ENCODE measurements around the gene KLF7. TPM values are rescaled to one million over a fixed set of nuclear protein-coding genes. Genes with fewer than 3 reads are reported as not detected.

Gene KLF7
- total RNA-seq, 1 experiment from 2014 or later, result 17.1 TPM

GRCh38 chr2:207048416-207048815 is 117.3 kb downstream of the KLF7 start:
- ChIA-PET CTCF (no interaction called here), POLR2A (no interaction called here)
- no peak for DNase-seq (ENCODE audit: low read depth, low spot score)
- H3K36me3 ChIP-seq (ENCODE audit: control insufficient read depth, insufficient read depth, low read length), result no peaks in the 10 kb centered on the region
- H3K4me3 ChIP-seq (ENCODE audit: low read depth in 2 of 2, low read length in 2 of 2), result no peak overlapping the region
- ATAC-seq, result no peak
- no peaks in the 10 kb centered on the region for H3K27me3 ChIP-seq (ENCODE audit: control insufficient read depth, insufficient read depth, low read length)
- intact Hi-C loops (cut with micrococcal nuclease; ENCODE audit: unreplicated experiment), result no loop called here
- no peaks in the 10 kb centered on the region for H3K4me1 ChIP-seq (ENCODE audit: control insufficient read depth, insufficient read depth, low read length)
- no peaks in the 10 kb centered on the region for H3K9me3 ChIP-seq (ENCODE audit: control insufficient read depth, insufficient read depth, low read depth, low read length)
- in situ Hi-C loops (cut with HindIII; ENCODE audit: low pct_unique_long_range_greater_than_20kb, low sequenced_read_pairs), result no loop called here
- H3K27ac ChIP-seq (ENCODE audit: low read length), result no peak overlapping the region
- BruUV-seq (replicated peaks), result no TSS peak
- TF ChIP-seq POLR2AphosphoS5 (IDR thresholded peaks at IDR 0.05; ENCODE audit: low read depth, low read length), result no peak
- no peak for TF ChIP-seq CTCF (IDR thresholded peaks at IDR 0.05)
- TF ChIP-seq SIN3A (IDR thresholded peaks at IDR 0.05; ENCODE audit: borderline replicate concordance, insufficient read depth, low read depth, low read length), result no peak
- TF ChIP-seq, protein P1, sequence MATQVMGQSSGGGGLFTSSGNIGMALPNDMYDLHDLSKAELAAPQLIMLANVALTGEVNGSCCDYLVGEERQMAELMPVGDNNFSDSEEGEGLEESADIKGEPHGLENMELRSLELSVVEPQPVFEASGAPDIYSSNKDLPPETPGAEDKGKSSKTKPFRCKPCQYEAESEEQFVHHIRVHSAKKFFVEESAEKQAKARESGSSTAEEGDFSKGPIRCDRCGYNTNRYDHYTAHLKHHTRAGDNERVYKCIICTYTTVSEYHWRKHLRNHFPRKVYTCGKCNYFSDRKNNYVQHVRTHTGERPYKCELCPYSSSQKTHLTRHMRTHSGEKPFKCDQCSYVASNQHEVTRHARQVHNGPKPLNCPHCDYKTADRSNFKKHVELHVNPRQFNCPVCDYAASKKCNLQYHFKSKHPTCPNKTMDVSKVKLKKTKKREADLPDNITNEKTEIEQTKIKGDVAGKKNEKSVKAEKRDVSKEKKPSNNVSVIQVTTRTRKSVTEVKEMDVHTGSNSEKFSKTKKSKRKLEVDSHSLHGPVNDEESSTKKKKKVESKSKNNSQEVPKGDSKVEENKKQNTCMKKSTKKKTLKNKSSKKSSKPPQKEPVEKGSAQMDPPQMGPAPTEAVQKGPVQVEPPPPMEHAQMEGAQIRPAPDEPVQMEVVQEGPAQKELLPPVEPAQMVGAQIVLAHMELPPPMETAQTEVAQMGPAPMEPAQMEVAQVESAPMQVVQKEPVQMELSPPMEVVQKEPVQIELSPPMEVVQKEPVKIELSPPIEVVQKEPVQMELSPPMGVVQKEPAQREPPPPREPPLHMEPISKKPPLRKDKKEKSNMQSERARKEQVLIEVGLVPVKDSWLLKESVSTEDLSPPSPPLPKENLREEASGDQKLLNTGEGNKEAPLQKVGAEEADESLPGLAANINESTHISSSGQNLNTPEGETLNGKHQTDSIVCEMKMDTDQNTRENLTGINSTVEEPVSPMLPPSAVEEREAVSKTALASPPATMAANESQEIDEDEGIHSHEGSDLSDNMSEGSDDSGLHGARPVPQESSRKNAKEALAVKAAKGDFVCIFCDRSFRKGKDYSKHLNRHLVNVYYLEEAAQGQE (IDR thresholded peaks at IDR 0.05; ENCODE audit: insufficient read depth in 1 of 2, low read depth in 2 of 2, low read length in 1 of 2), result no peak
- TF ChIP-seq TCF7L2 (IDR thresholded peaks at IDR 0.05; ENCODE audit: low read depth, low read length), result no peak

GRCh38 chr2:207046724-207047123 is 119.0 kb downstream of the KLF7 start:
- no peak for DNase-seq (ENCODE audit: low read depth, low spot score)
- H3K27ac ChIP-seq (ENCODE audit: low read length), result no peak overlapping the region
- no peaks in the 10 kb centered on the region for H3K36me3 ChIP-seq (ENCODE audit: control insufficient read depth, insufficient read depth, low read length)
- TF ChIP-seq, protein P1 (IDR thresholded peaks at IDR 0.05; ENCODE audit: insufficient read depth in 1 of 2, low read depth in 2 of 2, low read length in 1 of 2), result no peak
- no peak for TF ChIP-seq TCF7L2 (IDR thresholded peaks at IDR 0.05; ENCODE audit: low read depth, low read length)
- TF ChIP-seq POLR2AphosphoS5 (IDR thresholded peaks at IDR 0.05; ENCODE audit: low read depth, low read length), result no peak
- no peak for TF ChIP-seq CTCF (IDR thresholded peaks at IDR 0.05)
- no peak for TF ChIP-seq SIN3A (IDR thresholded peaks at IDR 0.05; ENCODE audit: borderline replicate concordance, insufficient read depth, low read depth, low read length)
- H3K4me3 ChIP-seq (ENCODE audit: low read depth in 2 of 2, low read length in 2 of 2), result no peak overlapping the region
- CTCF ChIA-PET, result no interaction called here
- intact Hi-C loops (cut with micrococcal nuclease; ENCODE audit: unreplicated experiment) (no loop called here), in situ Hi-C loops (cut with HindIII; ENCODE audit: low pct_unique_long_range_greater_than_20kb, low sequenced_read_pairs) (no loop called here)
- POLR2A ChIA-PET, result no interaction called here
- no TSS peak for BruUV-seq (replicated peaks)
- no peak for ATAC-seq
- no peaks in the 10 kb centered on the region for H3K4me1 ChIP-seq (ENCODE audit: control insufficient read depth, insufficient read depth, low read length)
- H3K9me3 ChIP-seq (ENCODE audit: control insufficient read depth, insufficient read depth, low read depth, low read length), result no peaks in the 10 kb centered on the region
- H3K27me3 ChIP-seq (ENCODE audit: control insufficient read depth, insufficient read depth, low read length), result no peaks in the 10 kb centered on the region
